WTC11 (cell line): ENCODE measurements around the gene GLI1. TPM values are rescaled to one million over a fixed set of nuclear protein-coding genes. Genes with fewer than 3 reads are reported as not detected.
A peak's percentile ranks its signal among the peaks of the same experiment; 100 is the strongest.

Experiments used
- ATAC-seq: fragments of 200-7000 bp; cut with Tn5 transposase; 2 replicates; pipeline ENCODE4 v1.10.0; 2021; ENCODE audit warnings: mild to moderate bottlenecking, moderate library complexity
- CTCF ChIA-PET: fragments of 300-600 bp; sonication (Branson Sonifier 250); formaldehyde crosslinking; loops from one replicate; lab custom pipeline; 2021; ENCODE audit warnings: antibody characterized with exemption; lab: Charles Lee
- POLR2A ChIA-PET: fragments of 350-600 bp; sonication (Branson Sonifier 250); formaldehyde crosslinking; loops from one replicate; lab custom pipeline; 2021; ENCODE audit warnings: antibody characterized with exemption; lab: Charles Lee
- DNase-seq: peaks from one replicate; pipeline ENCODE4 v3.0.0; 2021; ENCODE audit warnings: low spot score
- H3K27ac Mint-ChIP-seq: 2 replicates; pipeline ENCODE4 v1.8.0; 2021; ENCODE audit warnings: mixed read lengths
- H3K27me3 Mint-ChIP-seq: 2 replicates; pipeline ENCODE4 v1.8.0; 2021; ENCODE audit warnings: low read depth, mild to moderate bottlenecking, moderate library complexity, mixed read lengths
- H3K36me3 Mint-ChIP-seq: 2 replicates; pipeline ENCODE4 v1.8.0; 2021; ENCODE audit warnings: mixed read lengths
- H3K4me1 Mint-ChIP-seq: 2 replicates; pipeline ENCODE4 v1.8.0; 2022; ENCODE audit warnings: mixed read lengths
- H3K4me3 Mint-ChIP-seq: 2 replicates; pipeline ENCODE4 v1.8.0; 2021; ENCODE audit warnings: mild to moderate bottlenecking, moderate library complexity, mixed read lengths
- H3K9me3 Mint-ChIP-seq: 2 replicates; pipeline ENCODE4 v1.8.0; 2021; ENCODE audit warnings: mixed read lengths
- ELF4 ChIP-seq: sonication (generic); formaldehyde crosslinking; IDR thresholded peaks from 2 replicates; pipeline ENCODE4 v1.8.1; 2022; ENCODE audit warnings: low read depth, mild to moderate bottlenecking, moderate library complexity, missing genetic modification reagents
- EMX1 ChIP-seq: fragments of 250-450 bp; sonication (Bioruptor Pico); IDR thresholded peaks from 2 replicates; pipeline ENCODE4 v1.8.0; 2021; ENCODE audit warnings: mild to moderate bottlenecking
- ESRRA ChIP-seq: sonication (generic); formaldehyde crosslinking; IDR thresholded peaks from 2 replicates; pipeline ENCODE4 v1.8.1; 2022; ENCODE audit warnings: mild to moderate bottlenecking, missing genetic modification reagents, borderline replicate concordance
- FOXP1 ChIP-seq: sonication (generic); formaldehyde crosslinking; IDR thresholded peaks from 2 replicates; pipeline ENCODE4 v1.8.0; 2022; ENCODE audit warnings: missing genetic modification reagents, mild to moderate bottlenecking, moderate library complexity, borderline replicate concordance
- GABPB1 ChIP-seq: sonication (generic); formaldehyde crosslinking; IDR thresholded peaks from 2 replicates; pipeline ENCODE4 v1.8.1; 2023; ENCODE audit warnings: mild to moderate bottlenecking, missing genetic modification reagents
- GRHL2 ChIP-seq: fragments of 250-450 bp; sonication (Bioruptor Pico); IDR thresholded peaks from 2 replicates; pipeline ENCODE4 v1.8.0; 2022; ENCODE audit warnings: mild to moderate bottlenecking, moderate library complexity; ENCODE audit not compliant: insufficient replicate concordance, severe bottlenecking
- MXD4 ChIP-seq: fragments of 250-450 bp; sonication (Bioruptor Pico); IDR thresholded peaks from 2 replicates; pipeline ENCODE4 v1.8.0; 2021; ENCODE audit warnings: mild to moderate bottlenecking, moderate library complexity, borderline replicate concordance
- NFE2L1 ChIP-seq: sonication (generic); formaldehyde crosslinking; IDR thresholded peaks from 2 replicates; pipeline ENCODE4 v1.8.1; 2023; ENCODE audit warnings: missing genetic modification reagents
- NR1H2 ChIP-seq: sonication (generic); formaldehyde crosslinking; IDR thresholded peaks from 2 replicates; pipeline ENCODE4 v1.9.0; 2021; ENCODE audit warnings: mild to moderate bottlenecking, moderate library complexity, missing genetic modification reagents
- NR2C2 ChIP-seq: sonication (generic); formaldehyde crosslinking; IDR thresholded peaks from 2 replicates; pipeline ENCODE4 v1.8.0; 2022; ENCODE audit warnings: mild to moderate bottlenecking, missing genetic modification reagents
- SMAD3 ChIP-seq: sonication (generic); formaldehyde crosslinking; IDR thresholded peaks from 2 replicates; pipeline ENCODE4 v1.8.0; 2022; ENCODE audit warnings: missing genetic modification reagents, mild to moderate bottlenecking, borderline replicate concordance
- SMAD4 ChIP-seq: sonication (generic); formaldehyde crosslinking; IDR thresholded peaks from 2 replicates; pipeline ENCODE4 v1.8.0; 2022; ENCODE audit warnings: mild to moderate bottlenecking, missing genetic modification reagents
- SOX15 ChIP-seq: fragments of 250-450 bp; sonication (Bioruptor Pico); IDR thresholded peaks from 2 replicates; pipeline ENCODE4 v1.9.0; 2021; ENCODE audit warnings: mild to moderate bottlenecking
- TEAD4 ChIP-seq: sonication (generic); formaldehyde crosslinking; IDR thresholded peaks from 2 replicates; pipeline ENCODE4 v1.8.0; 2022; ENCODE audit warnings: mild to moderate bottlenecking, missing genetic modification reagents
- total RNA-seq: library from RNA; stranded (reverse); gene quantifications from 3 replicates; pipeline ENCODE4 v1.2.3, GENCODE V29; 2021
- TF ChIP-seq, protein P1 (sequence below): fragments of 250-450 bp; sonication (Bioruptor Pico); IDR thresholded peaks from 2 replicates; pipeline ENCODE4 v1.9.0; 2021; ENCODE audit warnings: mild to moderate bottlenecking, borderline replicate concordance
- TF ChIP-seq, protein P2 (sequence below): fragments of 200-600 bp; IDR thresholded peaks from 2 replicates; pipeline ENCODE4 v1.8.0; 2022; ENCODE audit warnings: antibody characterized with exemption
- TF ChIP-seq, protein P3 (sequence below): sonication (generic); formaldehyde crosslinking; conservative IDR thresholded peaks from 2 replicates; pipeline ENCODE4 v1.8.1; 2022; ENCODE audit warnings: mild to moderate bottlenecking, missing genetic modification reagents
- TF ChIP-seq, protein P4 (sequence below): sonication (generic); formaldehyde crosslinking; IDR thresholded peaks from 2 replicates; pipeline ENCODE4 v1.8.1; 2023; ENCODE audit warnings: mild to moderate bottlenecking, missing genetic modification reagents
- TF ChIP-seq, protein P5 (sequence below): sonication (generic); formaldehyde crosslinking; conservative IDR thresholded peaks from 2 replicates; pipeline ENCODE4 v1.8.1; 2023; ENCODE audit warnings: mild to moderate bottlenecking, low read depth, missing genetic modification reagents, moderate library complexity

GLI1 gene
- total RNA-seq, 1 experiment from 2014 or later = 16.2 TPM

DNA sequence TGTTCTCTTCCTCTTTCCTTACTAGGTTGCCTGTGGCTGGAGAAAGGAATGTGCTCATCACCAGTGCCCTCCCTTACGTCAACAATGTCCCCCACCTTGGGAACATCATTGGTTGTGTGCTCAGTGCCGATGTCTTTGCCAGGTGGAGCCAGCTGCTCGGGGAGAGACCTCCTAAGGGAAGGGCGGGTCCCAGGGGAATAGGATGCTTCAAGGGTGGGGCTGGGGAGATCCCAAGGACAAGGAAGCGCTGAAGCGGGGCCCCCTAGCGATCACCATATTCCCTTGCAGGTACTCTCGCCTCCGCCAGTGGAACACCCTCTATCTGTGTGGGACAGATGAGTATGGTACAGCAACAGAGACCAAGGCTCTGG, 38.5 kb downstream of the GLI1 start:
- TF ChIP-seq ESRRA = no peak
- TF ChIP-seq, protein P1, sequence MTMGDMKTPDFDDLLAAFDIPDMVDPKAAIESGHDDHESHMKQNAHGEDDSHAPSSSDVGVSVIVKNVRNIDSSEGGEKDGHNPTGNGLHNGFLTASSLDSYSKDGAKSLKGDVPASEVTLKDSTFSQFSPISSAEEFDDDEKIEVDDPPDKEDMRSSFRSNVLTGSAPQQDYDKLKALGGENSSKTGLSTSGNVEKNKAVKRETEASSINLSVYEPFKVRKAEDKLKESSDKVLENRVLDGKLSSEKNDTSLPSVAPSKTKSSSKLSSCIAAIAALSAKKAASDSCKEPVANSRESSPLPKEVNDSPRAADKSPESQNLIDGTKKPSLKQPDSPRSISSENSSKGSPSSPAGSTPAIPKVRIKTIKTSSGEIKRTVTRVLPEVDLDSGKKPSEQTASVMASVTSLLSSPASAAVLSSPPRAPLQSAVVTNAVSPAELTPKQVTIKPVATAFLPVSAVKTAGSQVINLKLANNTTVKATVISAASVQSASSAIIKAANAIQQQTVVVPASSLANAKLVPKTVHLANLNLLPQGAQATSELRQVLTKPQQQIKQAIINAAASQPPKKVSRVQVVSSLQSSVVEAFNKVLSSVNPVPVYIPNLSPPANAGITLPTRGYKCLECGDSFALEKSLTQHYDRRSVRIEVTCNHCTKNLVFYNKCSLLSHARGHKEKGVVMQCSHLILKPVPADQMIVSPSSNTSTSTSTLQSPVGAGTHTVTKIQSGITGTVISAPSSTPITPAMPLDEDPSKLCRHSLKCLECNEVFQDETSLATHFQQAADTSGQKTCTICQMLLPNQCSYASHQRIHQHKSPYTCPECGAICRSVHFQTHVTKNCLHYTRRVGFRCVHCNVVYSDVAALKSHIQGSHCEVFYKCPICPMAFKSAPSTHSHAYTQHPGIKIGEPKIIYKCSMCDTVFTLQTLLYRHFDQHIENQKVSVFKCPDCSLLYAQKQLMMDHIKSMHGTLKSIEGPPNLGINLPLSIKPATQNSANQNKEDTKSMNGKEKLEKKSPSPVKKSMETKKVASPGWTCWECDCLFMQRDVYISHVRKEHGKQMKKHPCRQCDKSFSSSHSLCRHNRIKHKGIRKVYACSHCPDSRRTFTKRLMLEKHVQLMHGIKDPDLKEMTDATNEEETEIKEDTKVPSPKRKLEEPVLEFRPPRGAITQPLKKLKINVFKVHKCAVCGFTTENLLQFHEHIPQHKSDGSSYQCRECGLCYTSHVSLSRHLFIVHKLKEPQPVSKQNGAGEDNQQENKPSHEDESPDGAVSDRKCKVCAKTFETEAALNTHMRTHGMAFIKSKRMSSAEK (CRISPR knock-in tag) = no peak
- no peak for TF ChIP-seq GABPB1 (CRISPR knock-in tag)
- TF ChIP-seq, protein P2, sequence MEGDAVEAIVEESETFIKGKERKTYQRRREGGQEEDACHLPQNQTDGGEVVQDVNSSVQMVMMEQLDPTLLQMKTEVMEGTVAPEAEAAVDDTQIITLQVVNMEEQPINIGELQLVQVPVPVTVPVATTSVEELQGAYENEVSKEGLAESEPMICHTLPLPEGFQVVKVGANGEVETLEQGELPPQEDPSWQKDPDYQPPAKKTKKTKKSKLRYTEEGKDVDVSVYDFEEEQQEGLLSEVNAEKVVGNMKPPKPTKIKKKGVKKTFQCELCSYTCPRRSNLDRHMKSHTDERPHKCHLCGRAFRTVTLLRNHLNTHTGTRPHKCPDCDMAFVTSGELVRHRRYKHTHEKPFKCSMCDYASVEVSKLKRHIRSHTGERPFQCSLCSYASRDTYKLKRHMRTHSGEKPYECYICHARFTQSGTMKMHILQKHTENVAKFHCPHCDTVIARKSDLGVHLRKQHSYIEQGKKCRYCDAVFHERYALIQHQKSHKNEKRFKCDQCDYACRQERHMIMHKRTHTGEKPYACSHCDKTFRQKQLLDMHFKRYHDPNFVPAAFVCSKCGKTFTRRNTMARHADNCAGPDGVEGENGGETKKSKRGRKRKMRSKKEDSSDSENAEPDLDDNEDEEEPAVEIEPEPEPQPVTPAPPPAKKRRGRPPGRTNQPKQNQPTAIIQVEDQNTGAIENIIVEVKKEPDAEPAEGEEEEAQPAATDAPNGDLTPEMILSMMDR = peak; percentile 16; the same call in 1 of the 2 replicates
- no peak for TF ChIP-seq MXD4 (CRISPR knock-in tag)
- Mint-ChIP-seq H3K27ac (no peak overlapping the region), H3K4me3 (no peak overlapping the region), H3K4me1 (no peaks in the 10 kb centered on the region), H3K9me3 (peaks cover 5% of the 10 kb centered on the region; the same call in 1 of the 2 replicates), H3K36me3 (peaks cover 84% of the 10 kb centered on the region), H3K27me3 (no peaks in the 10 kb centered on the region)
- POLR2A ChIA-PET = no interaction called here
- ATAC-seq (peak; percentile 90), DNase-seq (peak; percentile 55)
- CTCF ChIA-PET = interaction anchor here (0.7 to 1.0 kb wide), 2 partner anchors 14 to 40 kb away, joined by 4 to 5 read pairs; no protein-coding TSS in a partner anchor

DNA sequence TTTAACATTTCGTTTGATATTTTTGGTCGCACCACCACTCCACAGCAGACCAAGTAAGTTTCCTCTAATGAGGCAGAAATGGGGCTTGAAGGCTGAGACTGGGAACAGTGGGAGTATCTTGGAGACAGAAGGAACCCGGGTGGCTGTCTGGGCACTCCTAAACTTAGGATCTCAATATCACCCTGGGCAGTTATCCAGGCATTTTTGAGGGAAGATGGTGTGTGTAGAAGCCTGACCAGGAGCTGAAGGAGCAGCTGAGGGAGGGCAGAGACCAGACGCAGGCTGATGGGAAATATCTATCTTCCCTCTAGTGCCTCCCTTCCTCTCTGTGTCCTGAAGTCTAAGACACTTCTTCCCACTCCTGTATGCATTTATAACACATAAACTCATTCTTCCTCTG, 39.0 kb downstream of the GLI1 start:
- ChIA-PET POLR2A (no interaction called here), CTCF (interaction anchor here (1.0 kb wide), 1 partner anchor 14 kb away, joined by 5 read pairs; no protein-coding TSS in a partner anchor)

More for the DNA sequence above, 39.0 kb downstream of the GLI1 start:
- ATAC-seq = no peak
- Mint-ChIP-seq H3K27ac (no peak overlapping the region), H3K36me3 (peaks cover 89% of the 10 kb centered on the region), H3K27me3 (no peaks in the 10 kb centered on the region), H3K4me1 (no peaks in the 10 kb centered on the region), H3K4me3 (no peak overlapping the region), H3K9me3 (peaks cover 5% of the 10 kb centered on the region; the same call in 1 of the 2 replicates)
- no peak for DNase-seq
- TF ChIP-seq NR1H2 (no peak), SMAD4 (no peak), GABPB1 (CRISPR knock-in tag) (no peak), GRHL2 (no peak), TEAD4 (no peak), NFE2L1 (no peak), FOXP1 (CRISPR knock-in tag) (no peak), SMAD3 (CRISPR knock-in tag) (no peak), NR2C2 (CRISPR knock-in tag) (no peak), EMX1 (CRISPR knock-in tag) (no peak), ELF4 (CRISPR knock-in tag) (no peak), SOX15 (no peak)
- TF ChIP-seq, protein P3, sequence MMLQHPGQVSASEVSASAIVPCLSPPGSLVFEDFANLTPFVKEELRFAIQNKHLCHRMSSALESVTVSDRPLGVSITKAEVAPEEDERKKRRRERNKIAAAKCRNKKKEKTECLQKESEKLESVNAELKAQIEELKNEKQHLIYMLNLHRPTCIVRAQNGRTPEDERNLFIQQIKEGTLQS = no peak
- TF ChIP-seq, protein P4, sequence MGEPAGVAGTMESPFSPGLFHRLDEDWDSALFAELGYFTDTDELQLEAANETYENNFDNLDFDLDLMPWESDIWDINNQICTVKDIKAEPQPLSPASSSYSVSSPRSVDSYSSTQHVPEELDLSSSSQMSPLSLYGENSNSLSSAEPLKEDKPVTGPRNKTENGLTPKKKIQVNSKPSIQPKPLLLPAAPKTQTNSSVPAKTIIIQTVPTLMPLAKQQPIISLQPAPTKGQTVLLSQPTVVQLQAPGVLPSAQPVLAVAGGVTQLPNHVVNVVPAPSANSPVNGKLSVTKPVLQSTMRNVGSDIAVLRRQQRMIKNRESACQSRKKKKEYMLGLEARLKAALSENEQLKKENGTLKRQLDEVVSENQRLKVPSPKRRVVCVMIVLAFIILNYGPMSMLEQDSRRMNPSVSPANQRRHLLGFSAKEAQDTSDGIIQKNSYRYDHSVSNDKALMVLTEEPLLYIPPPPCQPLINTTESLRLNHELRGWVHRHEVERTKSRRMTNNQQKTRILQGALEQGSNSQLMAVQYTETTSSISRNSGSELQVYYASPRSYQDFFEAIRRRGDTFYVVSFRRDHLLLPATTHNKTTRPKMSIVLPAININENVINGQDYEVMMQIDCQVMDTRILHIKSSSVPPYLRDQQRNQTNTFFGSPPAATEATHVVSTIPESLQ = no peak
- TF ChIP-seq, protein P5, sequence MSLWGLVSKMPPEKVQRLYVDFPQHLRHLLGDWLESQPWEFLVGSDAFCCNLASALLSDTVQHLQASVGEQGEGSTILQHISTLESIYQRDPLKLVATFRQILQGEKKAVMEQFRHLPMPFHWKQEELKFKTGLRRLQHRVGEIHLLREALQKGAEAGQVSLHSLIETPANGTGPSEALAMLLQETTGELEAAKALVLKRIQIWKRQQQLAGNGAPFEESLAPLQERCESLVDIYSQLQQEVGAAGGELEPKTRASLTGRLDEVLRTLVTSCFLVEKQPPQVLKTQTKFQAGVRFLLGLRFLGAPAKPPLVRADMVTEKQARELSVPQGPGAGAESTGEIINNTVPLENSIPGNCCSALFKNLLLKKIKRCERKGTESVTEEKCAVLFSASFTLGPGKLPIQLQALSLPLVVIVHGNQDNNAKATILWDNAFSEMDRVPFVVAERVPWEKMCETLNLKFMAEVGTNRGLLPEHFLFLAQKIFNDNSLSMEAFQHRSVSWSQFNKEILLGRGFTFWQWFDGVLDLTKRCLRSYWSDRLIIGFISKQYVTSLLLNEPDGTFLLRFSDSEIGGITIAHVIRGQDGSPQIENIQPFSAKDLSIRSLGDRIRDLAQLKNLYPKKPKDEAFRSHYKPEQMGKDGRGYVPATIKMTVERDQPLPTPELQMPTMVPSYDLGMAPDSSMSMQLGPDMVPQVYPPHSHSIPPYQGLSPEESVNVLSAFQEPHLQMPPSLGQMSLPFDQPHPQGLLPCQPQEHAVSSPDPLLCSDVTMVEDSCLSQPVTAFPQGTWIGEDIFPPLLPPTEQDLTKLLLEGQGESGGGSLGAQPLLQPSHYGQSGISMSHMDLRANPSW = no peak
- TF ChIP-seq, all 79 proteins: peak for 0
